CMK (cell line): ENCODE results near the gene PSMA8.
"Not testable (repeated sequence)": the region's sequence is repeated elsewhere in the genome, so short reads cannot be mapped to it uniquely, and the experiment has no call there.

ENCODE experiments used
- DNase-seq: peaks from one replicate; pipeline ENCODE4 v3.0.0-alpha.2; 2010; ENCODE audit warnings: low read depth

Gene PSMA8

GRCh38 chr18:26176134-26176533 lies 42.5 kb downstream of the PSMA8 start:
- no peak for DNase-seq

GRCh38 chr18:26181343-26181826 lies 47.7 kb downstream of the PSMA8 start:
- DNase-seq, result no peak

- no peak for DNase-seq
Measured at GRCh38 chr18:26183395-26184112, 49.9 kb downstream of the PSMA8 start.

GRCh38 chr18:26185267-26185666 lies 51.6 kb downstream of the PSMA8 start:
- DNase-seq, result no peak

- DNase-seq, result no peak
Measured at GRCh38 chr18:26190506-26190905, 56.8 kb downstream of the PSMA8 start.

- no peak for DNase-seq
Measured at GRCh38 chr18:26192233-26192632, 58.6 kb downstream of the PSMA8 start.

- DNase-seq, result no peak
Measured at GRCh38 chr18:26196605-26197004, 62.9 kb downstream of the PSMA8 start.

GRCh38 chr18:26202001-26202400 lies 68.3 kb downstream of the PSMA8 start:
- not testable (repeated sequence) for DNase-seq

GRCh38 chr18:26205318-26205717 lies 71.6 kb downstream of the PSMA8 start:
- DNase-seq, result no peak

GRCh38 chr18:26206488-26206887 lies 72.8 kb downstream of the PSMA8 start:
- DNase-seq, result no peak

GRCh38 chr18:26207937-26208336 lies 74.3 kb downstream of the PSMA8 start:
- no peak for DNase-seq

GRCh38 chr18:26208977-26209376 lies 75.3 kb downstream of the PSMA8 start:
- no peak for DNase-seq

GRCh38 chr18:26210147-26210546 lies 76.5 kb downstream of the PSMA8 start:
- DNase-seq, result no peak

- DNase-seq, result no peak
Measured at GRCh38 chr18:26215247-26215970, 81.7 kb downstream of the PSMA8 start.

- no peak for DNase-seq
Measured at GRCh38 chr18:26225022-26225693, 91.5 kb downstream of the PSMA8 start.

- DNase-seq, result no peak
Measured at GRCh38 chr18:26225915-26226228, 92.2 kb downstream of the PSMA8 start.

- DNase-seq, result peak; percentile 84
Measured at GRCh38 chr18:26226229-26227050, 92.8 kb downstream of the PSMA8 start, which contains the start of gene TAF4B. Gene TAF4B, plus strand, starts transcription at chr18:26226445. Its CDS starts 489 bp downstream, at chr18:26226934.

GRCh38 chr18:26227051-26227670 lies 93.5 kb downstream of the PSMA8 start:
- DNase-seq, result no peak

GRCh38 chr18:26228562-26229260 lies 95.0 kb downstream of the PSMA8 start:
- no peak for DNase-seq

- no peak for DNase-seq
Measured at GRCh38 chr18:26230497-26230896, 96.8 kb downstream of the PSMA8 start.

- DNase-seq, result no peak
Measured at GRCh38 chr18:26233208-26233607, 99.5 kb downstream of the PSMA8 start.
